Stimulated activated CD4-positive, alpha-beta T cell treated with anti-CD3 and anti-CD28 coated beads, TNF-alpha, amount 100 ng/mL, for 1 hour (primary cell): ENCODE data around the gene LRR1.
"Not testable (repeated sequence)": the region's sequence is repeated elsewhere in the genome, so short reads cannot be mapped to it uniquely, and the experiment has no call there.

Experiments
- DNase-seq, 3 donors: peaks; one replicate each; pipeline ENCODE4 v3.0.0-alpha.2; 2020; ENCODE audit warnings: low read depth in 3 of 3, low spot score in 1 of 3

Gene LRR1

DNA sequence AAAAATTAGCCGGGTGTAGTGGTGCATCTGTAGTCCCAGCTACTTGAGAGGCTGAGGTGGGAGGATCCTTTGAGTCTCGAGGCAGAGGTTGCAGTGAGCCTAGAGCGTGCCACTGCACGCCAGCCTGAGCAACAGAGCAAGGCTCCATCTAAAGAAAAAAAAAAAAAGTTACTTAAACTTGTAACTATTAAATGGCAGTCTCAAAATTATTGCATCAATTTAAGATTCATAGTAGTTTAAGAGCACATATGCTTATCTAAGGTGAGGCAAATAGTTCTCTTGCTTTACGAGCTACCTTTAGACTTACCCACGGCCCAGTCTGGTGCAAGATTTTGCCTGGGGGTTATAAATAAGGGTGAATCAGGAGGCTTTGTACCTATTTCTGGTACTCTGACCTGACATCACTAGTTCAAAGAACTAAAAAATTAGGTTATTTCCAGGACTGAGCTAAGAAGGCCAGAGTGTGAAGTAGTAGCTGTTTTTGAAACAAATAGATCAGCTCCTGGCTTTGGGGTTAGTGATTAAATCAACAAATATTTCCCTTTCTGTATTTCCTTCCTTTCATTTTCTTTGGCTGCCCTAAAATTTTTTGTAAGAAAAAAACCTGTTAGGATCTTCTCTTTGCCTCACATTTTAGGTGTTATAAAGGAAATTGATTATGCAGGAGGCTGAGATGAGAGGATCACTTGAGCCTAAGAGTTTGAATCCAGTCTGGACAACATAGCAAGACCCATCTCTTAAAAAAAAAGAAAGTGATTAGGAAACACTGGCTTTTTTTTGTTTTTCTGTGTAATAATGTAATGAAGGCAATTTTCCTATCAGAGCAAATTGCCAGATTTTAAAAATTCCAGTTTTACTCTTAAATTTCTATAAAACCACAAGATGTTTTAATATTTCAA, 25.4 kb downstream of the LRR1 start:
- no peak for DNase-seq

DNA sequence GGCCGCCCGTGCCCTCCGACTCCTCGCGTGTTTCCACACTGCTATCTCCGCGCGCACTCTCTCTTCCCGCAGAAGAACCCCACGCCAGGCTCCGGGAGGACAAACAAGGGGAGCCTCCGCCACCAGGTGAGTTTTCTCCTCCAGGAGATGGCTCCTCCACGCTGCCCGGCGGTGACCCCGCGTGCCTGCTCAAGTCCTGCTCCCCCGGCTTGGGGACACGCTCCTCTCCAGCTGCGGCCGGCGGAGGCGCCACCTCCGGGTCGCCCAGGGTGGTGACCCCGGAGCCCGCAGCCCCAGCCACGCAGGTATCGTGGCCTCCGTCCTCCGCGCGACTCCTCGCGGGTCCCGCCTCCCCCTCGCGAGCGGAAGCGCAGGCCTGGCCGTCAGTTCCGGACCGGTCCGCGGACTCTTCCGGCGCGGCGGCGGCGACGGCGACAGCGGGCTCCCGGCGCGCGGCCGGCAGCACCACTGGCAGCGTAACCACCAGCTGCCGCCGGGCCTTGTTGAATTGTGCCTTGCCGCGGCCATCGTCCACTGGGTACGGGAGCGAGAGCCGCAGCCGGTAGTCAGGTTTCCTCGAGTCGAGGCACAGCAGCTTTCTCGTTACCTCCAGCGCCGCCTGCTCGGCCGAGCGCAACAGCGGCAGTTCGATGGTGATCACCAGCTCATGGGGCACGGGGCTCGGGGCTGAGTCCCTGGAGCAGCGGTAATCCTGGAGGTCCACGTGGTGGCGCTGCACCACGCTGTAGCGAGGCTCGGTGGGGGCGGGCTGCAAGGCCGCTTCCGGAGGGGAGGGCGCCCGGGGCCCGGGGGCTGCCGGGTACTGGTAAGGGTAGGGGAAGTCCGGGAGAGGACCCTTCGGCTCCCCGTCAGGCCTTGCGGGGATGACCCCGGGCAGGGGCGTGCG, 35.2 kb downstream of the LRR1 start:
- peak; percentile 85 to 90 (median 88) for DNase-seq

DNA sequence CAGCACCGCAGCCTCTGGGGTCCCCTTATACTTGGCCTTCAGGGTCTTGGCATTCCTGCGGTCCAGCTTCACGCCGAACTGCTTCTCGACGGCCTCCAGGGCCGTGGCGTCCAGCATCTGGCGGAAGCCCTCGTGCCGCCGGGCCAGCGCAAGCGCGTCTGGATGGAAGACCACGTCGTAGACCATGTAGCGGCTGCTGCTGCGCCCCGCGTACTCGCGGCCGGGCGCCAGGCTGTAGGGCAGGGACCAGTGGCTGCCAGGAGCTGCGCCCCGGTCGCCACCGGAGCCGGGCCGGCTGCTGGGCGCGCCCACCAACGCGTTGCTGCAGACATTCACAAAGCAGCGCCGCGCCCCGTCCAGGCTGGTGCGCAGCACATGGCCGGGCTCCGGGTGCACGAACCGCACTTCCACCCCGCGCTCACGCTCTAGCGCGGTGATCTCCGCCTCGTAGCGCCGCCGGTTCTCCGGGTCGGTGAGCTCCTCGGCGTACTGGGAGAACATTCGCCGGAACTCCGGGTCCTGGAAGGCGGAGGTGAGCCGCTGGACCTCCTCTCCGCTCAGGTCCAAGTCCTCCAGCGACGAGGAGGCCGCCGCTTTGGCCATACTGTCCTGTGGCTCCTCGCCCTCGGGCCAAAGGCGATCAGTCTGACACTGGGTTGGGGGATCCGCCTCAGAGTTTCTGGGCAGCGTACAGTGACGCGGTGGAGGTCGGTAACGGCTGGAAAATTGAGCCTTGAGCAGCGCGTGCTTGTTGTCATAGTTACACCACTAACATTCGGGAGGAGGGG, 36.0 kb downstream of the LRR1 start, which contains the start of gene DNAAF2:
TSS of gene DNAAF2 (minus strand) at position 698 of the 788 bp plus-strand sequence. CDS start at position 603, 95 bp downstream.
- DNase-seq, result peak in 2 of 3 donors; percentile 37 to 41

DNA sequence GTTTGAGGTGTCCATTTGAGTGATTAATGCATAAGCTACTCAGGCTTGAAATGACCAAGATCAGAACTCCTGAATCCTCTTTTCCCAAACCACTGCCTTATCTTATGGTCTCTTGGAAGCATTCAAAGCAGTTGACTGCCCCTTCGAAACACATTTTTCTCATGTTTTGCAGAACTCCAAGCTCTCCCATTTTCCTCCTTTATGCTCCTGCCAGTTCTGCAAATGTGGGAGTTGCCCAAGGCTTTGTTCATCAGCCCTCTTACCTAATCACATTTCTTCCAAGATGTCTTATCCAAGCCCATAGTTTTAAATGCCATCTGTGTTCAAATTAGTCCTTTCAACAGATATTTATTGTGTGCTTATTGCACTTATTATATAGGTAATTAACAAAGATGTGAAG, 38.1 kb downstream of the LRR1 start:
- DNase-seq, result no peak

DNA sequence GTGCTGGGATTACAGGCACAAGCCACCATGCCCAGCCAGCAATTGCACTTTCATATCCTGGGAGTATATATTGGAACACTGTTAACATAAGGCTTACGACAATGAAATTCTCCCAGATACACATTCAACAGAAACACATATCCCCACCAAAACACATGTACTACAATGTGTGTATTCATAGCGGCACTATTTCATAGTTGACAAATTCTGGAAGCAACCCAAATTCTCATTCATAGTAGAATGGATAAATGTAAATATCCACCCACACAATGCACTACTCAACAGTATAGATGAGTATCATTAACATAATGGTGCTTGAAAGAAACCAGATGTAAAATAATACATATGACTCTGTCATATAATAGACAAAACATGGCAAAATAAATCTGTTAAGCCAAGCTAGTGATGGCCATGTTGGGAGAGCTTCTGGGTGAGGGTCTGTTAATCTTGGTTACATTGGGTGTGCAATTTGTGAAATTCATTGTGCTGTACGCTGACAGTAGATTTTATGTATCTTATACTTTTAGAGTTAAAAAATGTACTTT, 38.9 kb downstream of the LRR1 start:
- DNase-seq, result no peak

DNA sequence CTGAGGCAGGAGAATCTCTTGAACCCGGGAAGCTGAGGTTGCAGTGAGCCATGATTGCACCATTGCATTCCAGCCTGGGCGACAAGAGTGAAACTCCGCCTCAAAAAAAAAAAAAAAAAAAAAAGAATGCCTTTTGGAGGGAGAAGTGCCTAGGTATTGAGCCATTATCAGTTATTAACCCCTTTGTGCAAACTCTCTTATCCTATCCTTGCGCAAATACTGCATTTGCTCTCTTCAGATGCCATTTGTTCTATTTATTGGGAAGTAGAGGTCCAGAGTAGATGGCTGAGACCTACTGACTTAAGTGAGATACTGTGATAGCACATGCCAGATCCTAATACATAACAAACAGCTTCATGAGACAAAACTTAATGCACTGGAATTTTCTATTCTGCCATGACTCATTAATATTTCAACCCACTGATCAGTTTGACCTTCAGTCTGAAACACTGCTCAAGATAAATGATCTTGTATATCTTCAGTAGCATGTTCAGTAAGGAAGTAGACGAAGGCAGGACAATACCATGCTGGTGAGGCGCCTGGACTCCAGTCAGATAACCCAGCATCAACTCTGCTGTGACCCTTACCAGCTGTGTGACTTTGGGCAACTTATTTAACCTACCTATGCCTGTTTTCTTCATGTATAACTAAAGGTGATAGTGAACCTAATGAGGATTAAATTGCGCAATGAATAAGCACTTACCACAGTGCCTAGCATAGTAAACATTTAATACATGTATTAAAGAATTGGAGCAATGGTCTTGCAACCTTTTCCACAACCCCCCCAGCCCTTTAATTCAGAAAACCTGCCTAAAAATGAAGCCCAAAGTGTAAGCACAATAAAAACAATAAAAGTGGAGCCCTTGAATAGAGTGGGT, 42.0 kb downstream of the LRR1 start:
- no peak for DNase-seq

DNA sequence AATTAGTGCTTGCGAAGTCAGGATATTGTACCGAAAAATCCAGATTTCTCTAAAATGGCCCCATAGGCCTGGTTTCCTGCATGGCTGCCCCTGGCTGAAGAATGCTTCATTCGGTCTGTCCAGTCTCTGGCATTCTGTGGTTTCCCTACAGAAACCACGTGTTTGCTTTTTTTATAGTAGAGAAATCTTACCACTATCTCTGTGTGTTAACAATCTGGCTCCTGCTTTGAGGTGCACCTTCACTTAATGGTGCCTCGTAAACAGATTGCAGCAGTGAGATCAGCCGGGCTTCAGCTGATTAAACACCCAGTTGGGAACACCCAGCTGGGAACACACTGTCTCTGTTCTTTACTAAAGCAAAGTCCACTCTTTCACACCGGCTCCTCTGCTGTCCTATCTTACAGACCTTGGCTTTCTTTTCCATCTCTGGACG, 43.0 kb downstream of the LRR1 start:
- no peak for DNase-seq

DNA sequence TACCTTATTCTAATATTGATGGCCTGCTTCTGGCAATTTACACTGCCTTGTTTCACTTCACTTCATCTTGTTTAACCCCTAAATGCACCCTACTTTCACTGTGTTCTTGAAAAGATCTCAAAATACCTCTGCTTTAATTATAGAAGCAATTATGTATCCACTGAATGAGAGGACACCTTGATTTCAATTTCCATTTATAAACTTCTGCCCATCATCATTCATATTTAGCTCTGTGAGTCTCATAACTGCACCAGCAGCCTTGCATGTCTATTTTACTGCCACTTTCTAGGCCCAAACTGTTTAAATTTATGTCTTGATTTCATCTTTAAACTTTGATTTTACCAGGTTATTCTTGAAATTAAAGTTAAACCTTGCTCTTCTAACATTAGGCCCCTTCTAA, 43.4 kb downstream of the LRR1 start:
- no peak for DNase-seq

DNA sequence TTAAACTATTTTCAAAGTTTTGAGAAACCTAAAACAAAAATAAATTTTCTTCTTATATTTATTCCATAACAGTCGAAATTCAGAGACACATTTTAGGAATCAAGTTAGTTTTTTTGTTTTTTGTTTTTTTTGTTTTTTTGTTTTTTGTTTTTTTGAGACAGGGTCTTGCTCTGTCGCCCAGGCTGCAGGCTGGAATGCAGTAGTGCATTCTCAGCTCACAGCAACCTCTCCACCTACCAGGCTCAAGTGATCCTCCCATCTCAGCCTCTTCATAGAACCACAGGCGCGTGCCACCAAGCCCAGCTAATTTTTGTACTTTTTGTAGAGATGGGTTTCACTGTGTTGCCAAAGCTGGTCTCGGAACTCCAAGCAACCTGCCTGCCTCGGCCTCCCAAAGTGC, 54.8 kb downstream of the LRR1 start:
- DNase-seq, result no peak

DNA sequence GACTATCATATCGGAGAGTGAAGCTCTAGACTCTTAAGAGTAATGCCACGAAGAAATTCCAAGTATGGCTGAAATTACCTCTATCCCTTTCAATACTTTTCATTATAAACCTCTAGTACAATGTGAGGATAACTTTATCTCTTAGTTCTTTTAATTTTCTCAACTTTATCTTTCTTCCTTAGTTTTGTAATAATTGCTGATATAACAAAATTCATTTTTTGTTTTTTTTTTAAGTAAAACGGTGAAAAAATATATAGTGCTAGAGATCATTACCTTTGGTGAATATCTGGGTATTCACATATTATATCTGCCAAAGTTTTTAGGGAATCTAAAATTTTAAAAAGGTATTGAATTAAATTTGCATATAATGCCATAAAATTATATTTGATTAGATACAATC, 55.8 kb downstream of the LRR1 start:
- no peak for DNase-seq

DNA sequence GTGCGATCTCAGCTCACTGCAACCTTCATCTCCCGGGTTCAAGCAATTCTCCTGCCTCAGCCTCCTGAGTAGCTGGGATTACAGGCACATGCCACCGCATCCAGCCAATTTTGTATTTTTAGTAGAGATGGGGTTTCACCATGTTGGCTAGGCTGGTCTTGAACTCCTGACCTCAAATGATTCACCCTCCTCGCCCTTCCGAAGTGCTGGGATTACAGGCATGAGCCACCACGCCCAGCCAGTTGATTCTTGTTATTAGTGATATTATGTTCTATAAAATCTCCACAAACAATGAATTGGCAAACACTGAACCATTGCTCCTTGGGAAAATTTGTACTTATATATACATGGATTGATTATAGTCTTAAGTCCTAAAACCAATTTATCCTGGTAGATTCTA, 58.8 kb downstream of the LRR1 start:
- DNase-seq, result not testable (repeated sequence)

DNA sequence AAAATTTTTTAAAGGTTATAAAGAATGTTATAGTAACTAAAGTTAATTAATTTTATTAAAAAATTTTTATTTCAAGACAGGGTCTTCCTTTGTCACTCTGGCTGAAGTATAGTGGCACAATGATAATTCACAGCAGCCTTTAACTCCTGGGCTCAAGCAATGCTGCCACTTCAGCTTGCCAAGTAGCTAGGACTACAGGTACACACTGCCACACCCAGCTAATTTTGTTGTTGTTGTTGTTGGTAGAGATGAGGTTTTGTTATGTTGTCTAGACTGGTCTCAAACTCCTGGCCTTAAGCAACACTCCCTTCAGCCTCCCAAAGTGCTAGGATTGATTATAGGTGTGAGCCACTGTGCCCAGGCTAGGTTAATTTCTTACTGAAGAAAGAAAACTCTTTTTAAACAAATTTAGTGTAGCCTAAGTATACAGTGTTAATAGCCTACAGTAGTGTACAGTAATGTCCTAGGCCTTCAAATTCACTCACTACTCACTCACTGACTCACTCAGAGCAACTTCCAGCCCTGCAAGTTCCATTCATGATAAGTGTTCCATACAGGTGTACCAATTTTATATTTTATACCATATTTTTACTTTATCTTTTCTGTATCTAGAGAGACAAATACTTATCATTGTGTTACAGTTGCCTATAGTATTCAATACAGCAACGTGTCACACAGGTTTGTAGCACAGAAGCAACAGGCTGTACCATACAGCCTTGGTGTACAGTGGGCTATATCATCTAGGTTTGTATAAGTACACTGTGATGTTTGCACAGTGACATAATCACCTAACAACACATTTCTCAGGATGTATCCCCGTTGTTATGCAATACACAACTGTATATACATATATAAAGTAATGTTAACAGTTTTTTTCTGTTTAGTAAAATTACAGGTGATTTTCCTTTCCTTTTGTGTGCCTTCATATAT, 61.1 kb downstream of the LRR1 start:
- no peak for DNase-seq
